A673 (cell line): ENCODE measurements around the gene PCCA. TPM values are rescaled to one million over a fixed set of nuclear protein-coding genes. Genes with fewer than 3 reads are reported as not detected.
"Not testable (repeated sequence)": the region's sequence is repeated elsewhere in the genome, so short reads cannot be mapped to it uniquely, and the experiment has no call there.

ENCODE experiments used
- BruUV-seq: library from RNA; stranded (reverse); fragments of 400-500 nt; replicated peaks from 2 replicates; lab custom pipeline; 2021; lab: Mats Ljungman, UMichigan
- CTCF ChIA-PET: fragments of 300-600 bp; sonication (Branson Sonifier 250); formaldehyde crosslinking; loops from one replicate; lab custom pipeline; 2022; ENCODE audit warnings: antibody characterized with exemption; lab: Charles Lee
- POLR2A ChIA-PET: fragments of 300-600 bp; sonication (Branson Sonifier 250); formaldehyde crosslinking; loops from one replicate; lab custom pipeline; 2022; ENCODE audit warnings: antibody characterized with exemption; ENCODE audit not compliant: low non-redundant PET; lab: Charles Lee
- DNase-seq: peaks from one replicate; pipeline ENCODE4 v3.0.0-alpha.2; 2015; ENCODE audit warnings: low spot score
- H3K27ac ChIP-seq: fragments of 200-600 bp; sonication (generic); 2 replicates; pipeline ENCODE4 v1.5.1; 2016; ENCODE audit warnings: mixed run types, low read depth, mild to moderate bottlenecking, mixed read lengths, antibody characterized with exemption, low read length; ENCODE audit not compliant: poor library complexity, severe bottlenecking
- H3K27me3 ChIP-seq: fragments of 200-600 bp; sonication (generic); replicated peaks from 2 replicates; pipeline ENCODE4 v1.6.1; 2017; ENCODE audit warnings: mixed run types, low read depth, mild to moderate bottlenecking, mixed read lengths, antibody characterized with exemption, low read length; ENCODE audit not compliant: insufficient read depth, poor library complexity
- H3K36me3 ChIP-seq: fragments of 200-600 bp; sonication (generic); 2 replicates; pipeline ENCODE4 v1.6.1; 2016; ENCODE audit warnings: mixed run types, mild to moderate bottlenecking, mixed read lengths, antibody characterized with exemption, low read length; ENCODE audit not compliant: insufficient read depth, poor library complexity, severe bottlenecking
- H3K4me1 ChIP-seq: fragments of 200-600 bp; sonication (generic); 2 replicates; pipeline ENCODE4 v1.6.1; 2017; ENCODE audit warnings: mixed run types, mild to moderate bottlenecking, mixed read lengths, antibody characterized with exemption, low read length; ENCODE audit not compliant: insufficient read depth, poor library complexity, severe bottlenecking
- H3K4me3 ChIP-seq: fragments of 200-600 bp; sonication (generic); 2 replicates; pipeline ENCODE4 v1.5.1; 2016; ENCODE audit warnings: low read depth, mixed run types, mild to moderate bottlenecking, mixed read lengths, low read length; ENCODE audit not compliant: poor library complexity, severe bottlenecking
- H3K9me3 ChIP-seq: fragments of 200-600 bp; sonication (generic); 2 replicates; pipeline ENCODE4 v1.6.1; 2016; ENCODE audit warnings: mixed run types, low read depth, mild to moderate bottlenecking, mixed read lengths, antibody characterized with exemption, low read length; ENCODE audit not compliant: poor library complexity, severe bottlenecking
- CTCF ChIP-seq: fragments of 300-800, 200-600 bp; sonication (generic); conservative IDR thresholded peaks from 2 replicates; pipeline ENCODE4 v1.5.1; 2017; ENCODE audit warnings: low read depth, mild to moderate bottlenecking, antibody characterized with exemption, low read length, moderate library complexity, mixed read lengths
- EZH2 ChIP-seq: fragments of 200-600 bp; sonication (generic); IDR thresholded peaks from 2 replicates; pipeline ENCODE4 v1.6.1; 2017; ENCODE audit warnings: borderline replicate concordance, low read depth, mild to moderate bottlenecking, mixed read lengths, antibody characterized with exemption, low read length; ENCODE audit not compliant: poor library complexity, severe bottlenecking
- intact Hi-C: fragments of 100-400 bp; cut with micrococcal nuclease; formaldehyde crosslinking; loops from one replicate; pipeline ENCODE4 v1.10.0; 2022; ENCODE audit not compliant: unreplicated experiment
- total RNA-seq: library from RNA; stranded (reverse); gene quantifications from 2 replicates; pipeline ENCODE4 v1.2.3, GENCODE V29; 2021

PCCA gene
- total RNA-seq, 1 experiment from 2014 or later, result 93.0 TPM

GRCh38 chr13:100163375-100163774 lies 74.5 kb downstream of the PCCA start:
- H3K27me3 ChIP-seq, result no peaks in the 10 kb centered on the region
- intact Hi-C loops, result no loop called here
- TF ChIP-seq CTCF (no peak), EZH2 (no peak)
- CTCF ChIA-PET, result no interaction called here
- H3K27ac ChIP-seq, result no peak overlapping the region
- no peak for DNase-seq
- H3K4me3 ChIP-seq, result no peak overlapping the region
- H3K9me3 ChIP-seq, result no peaks in the 10 kb centered on the region
- H3K4me1 ChIP-seq, result no peaks in the 10 kb centered on the region
- H3K36me3 ChIP-seq, result no peaks in the 10 kb centered on the region
- POLR2A ChIA-PET, result no interaction called here
- no TSS peak for BruUV-seq

DNA sequence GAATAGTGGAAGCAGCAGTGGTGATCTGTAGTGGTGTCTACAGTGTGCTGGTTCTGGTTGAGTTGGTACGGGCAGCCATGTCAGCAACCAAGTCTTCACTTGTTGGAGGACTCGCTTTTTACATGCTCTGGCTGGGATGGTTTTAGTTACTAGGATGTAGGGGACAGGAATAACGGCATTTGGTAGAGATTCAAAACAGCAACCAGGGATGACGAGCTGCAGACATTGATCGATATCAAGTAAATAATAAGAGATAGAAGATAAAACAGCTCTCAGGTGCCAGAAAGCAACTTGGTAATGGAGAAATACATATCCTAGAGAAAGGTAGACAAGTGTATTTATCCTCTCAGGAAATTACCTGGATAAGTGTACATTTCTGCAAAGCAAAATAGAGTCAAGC lies 84.3 kb downstream of the PCCA start:
- no peaks in the 10 kb centered on the region for H3K36me3 ChIP-seq
- POLR2A ChIA-PET, result no interaction called here
- CTCF ChIA-PET, result no interaction called here

GRCh38 chr13:100174455-100174854 lies 85.6 kb downstream of the PCCA start:
- BruUV-seq, H3K9me3 ChIP-seq, H3K27me3 ChIP-seq, intact Hi-C loops, H3K27ac ChIP-seq, H3K4me3 ChIP-seq, H3K36me3 ChIP-seq, POLR2A ChIA-PET, DNase-seq, CTCF ChIA-PET: not testable (repeated sequence)
- H3K4me1 ChIP-seq, result peaks cover 33% of the 10 kb centered on the region

More for the DNA sequence above, 84.3 kb downstream of the PCCA start:
- no peaks in the 10 kb centered on the region for H3K9me3 ChIP-seq
- H3K27ac ChIP-seq, result no peak overlapping the region
- intact Hi-C loops, result no loop called here
- peaks cover 29% of the 10 kb centered on the region for H3K4me1 ChIP-seq
- H3K4me3 ChIP-seq, result no peak overlapping the region
- TF ChIP-seq CTCF (no peak), EZH2 (no peak)
- no peak for DNase-seq
- no peaks in the 10 kb centered on the region for H3K27me3 ChIP-seq
- no TSS peak for BruUV-seq

DNA sequence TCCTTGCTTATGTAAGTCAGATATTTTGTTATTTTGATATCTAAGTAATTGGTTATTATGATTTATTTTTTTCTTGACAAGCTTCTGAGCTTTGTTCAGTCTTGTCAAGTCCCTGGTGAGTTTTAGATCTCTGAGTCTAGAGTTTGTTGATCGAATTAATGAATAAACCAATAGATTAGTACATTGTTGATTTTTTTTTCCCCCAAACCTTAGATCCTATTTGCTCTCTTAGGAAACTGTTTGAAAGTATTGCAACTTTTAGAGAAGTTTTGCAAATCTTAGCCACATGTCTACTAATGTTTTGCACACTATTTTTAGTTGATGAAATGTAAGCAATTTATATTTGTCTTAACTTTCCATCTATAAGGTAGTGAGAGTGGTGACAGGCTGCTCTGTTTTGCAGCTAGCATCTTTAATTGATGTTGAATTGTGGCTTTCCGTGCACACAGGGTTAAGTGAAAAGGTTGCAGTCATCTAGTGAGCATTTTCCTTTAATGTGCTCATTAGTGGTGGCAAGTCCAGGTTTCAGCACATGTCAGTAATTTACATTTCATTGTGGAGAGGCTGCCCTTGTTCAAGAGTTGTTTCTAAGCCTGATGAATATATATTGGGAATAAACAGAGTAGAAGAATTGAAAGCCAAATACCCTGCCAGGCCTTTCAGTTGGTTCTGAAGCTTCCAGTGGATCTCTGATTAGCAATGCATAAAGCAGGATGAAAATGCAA lies 86.3 kb downstream of the PCCA start:
- BruUV-seq, result no TSS peak
- Histone ChIP-seq H3K9me3 (no peaks in the 10 kb centered on the region), H3K27me3 (no peaks in the 10 kb centered on the region), H3K27ac (no peak overlapping the region), H3K4me1 (peaks cover 33% of the 10 kb centered on the region), H3K4me3 (no peak overlapping the region), H3K36me3 (no peaks in the 10 kb centered on the region)
- CTCF ChIA-PET, result no interaction called here
- TF ChIP-seq CTCF, result no peak
- no peak for TF ChIP-seq EZH2
- intact Hi-C loops, result no loop called here
- DNase-seq, result no peak
- POLR2A ChIA-PET, result no interaction called here
